NCI-H460 (cell line): Measurements from ENCODE around the gene HIRA. TPM values are rescaled to one million over a fixed set of nuclear protein-coding genes. Genes with fewer than 3 reads are reported as not detected.
"Not testable (repeated sequence)": the region's sequence is repeated elsewhere in the genome, so short reads cannot be mapped to it uniquely, and the experiment has no call there.

Source experiments
- DNase-seq: peaks from one replicate; pipeline ENCODE4 v3.0.0-alpha.2; 2016; ENCODE audit warnings: low read depth; ENCODE audit errors: extremely low read depth
- total RNA-seq: library from RNA; depleted of rRNA; stranded (reverse); fragments of >200 nt; shearing (Covaris generic); gene quantifications from 2 replicates; pipeline ENCODE4 v1.2.3, GENCODE V29; 2014

Gene HIRA
- total RNA-seq, 1 experiment from 2014 or later = 10.7 TPM

GRCh38 chr22:19336133-19337075 lies 95.1 kb downstream of the HIRA start:
- DNase-seq = no peak

- DNase-seq = no peak
Measured at GRCh38 chr22:19331975-19332374, 99.6 kb downstream of the HIRA start.

- no peak for DNase-seq
Measured at GRCh38 chr22:19331474-19331873, 100.1 kb downstream of the HIRA start.

GRCh38 chr22:19330865-19331418 lies 100.6 kb downstream of the HIRA start:
- no peak for DNase-seq

DNA sequence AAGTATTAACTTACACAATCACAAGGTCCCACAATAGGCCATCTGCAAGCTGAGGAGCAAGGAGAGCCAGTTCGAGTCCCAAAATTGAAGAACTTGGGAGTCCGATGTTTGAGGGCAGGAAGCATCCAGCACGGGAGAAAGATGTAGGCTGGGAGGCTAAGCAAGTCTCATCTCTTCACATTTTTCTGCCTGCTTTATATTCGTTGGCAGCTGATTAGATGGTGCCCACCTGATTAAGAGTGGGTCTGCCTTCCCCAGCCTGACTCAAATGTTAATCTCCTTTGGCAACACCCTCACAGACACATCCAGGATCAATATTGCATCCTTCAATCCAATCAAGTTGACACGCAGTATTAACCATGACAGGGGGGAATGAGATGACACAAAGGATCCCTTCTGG lies 101.3 kb downstream of the HIRA start:
- not testable (repeated sequence) for DNase-seq

DNA sequence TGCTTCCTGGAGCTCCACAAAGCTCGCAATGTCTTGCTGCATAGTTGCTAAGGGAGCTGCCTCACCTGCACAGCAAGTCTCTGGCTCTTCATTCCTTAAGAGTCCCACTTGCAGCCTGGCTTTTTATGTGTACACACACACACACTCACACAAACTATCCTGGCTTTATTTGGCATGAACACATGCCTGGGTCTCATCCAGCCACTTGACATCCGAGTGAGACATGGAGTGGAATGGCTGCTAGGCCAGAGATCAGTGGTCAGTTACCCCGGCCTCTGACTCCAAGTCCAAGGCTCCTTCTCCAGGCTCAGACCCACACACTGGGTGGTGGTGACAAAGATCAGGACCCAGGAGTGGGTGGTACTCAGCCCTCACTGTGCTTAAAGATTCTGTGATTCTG lies 102.1 kb downstream of the HIRA start:
- no peak for DNase-seq

DNA sequence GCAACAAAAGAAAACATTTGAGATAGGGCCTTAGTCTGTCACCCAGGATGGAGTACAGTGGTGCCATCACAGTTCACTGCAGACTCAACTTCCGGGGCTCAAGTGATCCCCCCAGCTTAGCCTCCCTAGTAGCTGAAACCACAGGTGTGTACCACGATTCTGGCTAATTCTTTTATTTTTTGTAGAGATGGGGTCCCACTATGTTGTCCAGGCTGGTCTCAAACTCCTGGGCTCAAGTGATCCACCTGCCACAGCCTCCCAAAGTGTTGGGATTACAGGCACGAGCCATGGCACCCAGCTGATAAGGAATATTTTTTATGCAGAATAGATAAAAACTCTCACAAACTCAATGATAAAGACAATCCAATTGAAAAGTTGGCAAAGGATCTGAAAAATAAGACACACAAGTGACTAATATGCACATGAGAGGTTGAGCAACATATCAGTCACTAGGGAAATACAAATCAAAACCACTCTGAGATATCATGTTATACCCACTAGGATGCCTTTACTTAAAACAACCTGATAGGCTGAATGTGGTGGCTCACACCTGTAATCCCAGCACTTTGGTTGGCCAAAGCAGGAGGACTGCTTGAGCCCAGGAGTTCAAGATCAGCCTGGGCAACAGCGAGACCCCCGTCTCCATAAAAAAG lies 106.1 kb downstream of the HIRA start:
- DNase-seq = no peak

DNA sequence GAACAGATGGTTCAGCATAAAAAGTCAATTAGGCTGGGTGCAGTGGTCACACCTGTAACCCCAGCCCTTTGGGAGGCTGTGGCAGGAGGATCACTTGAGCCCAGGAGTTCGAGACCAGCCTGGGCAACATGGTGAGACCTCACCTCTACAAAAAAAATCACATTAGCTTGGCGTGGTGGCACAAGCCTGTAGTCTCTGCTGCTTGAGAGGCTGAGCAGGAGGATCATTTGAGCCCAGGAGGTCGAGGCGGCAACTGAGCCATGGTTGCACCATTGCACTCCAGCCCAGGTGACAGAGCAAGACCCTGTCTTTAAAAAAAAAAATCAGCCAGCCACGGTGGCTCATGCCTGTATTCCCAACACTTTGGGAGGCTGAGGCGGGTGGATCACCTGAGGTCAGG lies 108.1 kb downstream of the HIRA start:
- DNase-seq = not testable (repeated sequence)

- DNase-seq = no peak
Measured at GRCh38 chr22:19321757-19322156, 109.8 kb downstream of the HIRA start.

DNA sequence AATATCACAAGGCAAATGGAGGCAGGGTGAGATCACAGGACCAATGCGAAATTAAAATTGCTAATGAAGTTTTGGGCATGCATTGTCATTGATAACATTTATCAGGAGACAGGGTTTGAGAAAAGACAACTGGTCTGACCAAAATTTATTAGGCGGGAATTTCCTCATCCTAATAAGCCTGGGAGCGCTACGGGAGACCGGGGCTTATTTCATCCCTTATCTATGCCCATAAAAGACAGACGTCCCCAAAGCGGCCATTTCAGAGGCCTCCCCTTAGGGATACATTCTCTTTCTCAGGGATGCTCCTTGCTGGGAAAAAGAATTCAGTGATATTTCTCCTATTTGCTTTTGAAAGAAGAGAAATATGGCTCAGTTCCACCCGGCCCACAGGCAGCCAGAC lies 111.4 kb downstream of the HIRA start:
- not testable (repeated sequence) for DNase-seq

DNA sequence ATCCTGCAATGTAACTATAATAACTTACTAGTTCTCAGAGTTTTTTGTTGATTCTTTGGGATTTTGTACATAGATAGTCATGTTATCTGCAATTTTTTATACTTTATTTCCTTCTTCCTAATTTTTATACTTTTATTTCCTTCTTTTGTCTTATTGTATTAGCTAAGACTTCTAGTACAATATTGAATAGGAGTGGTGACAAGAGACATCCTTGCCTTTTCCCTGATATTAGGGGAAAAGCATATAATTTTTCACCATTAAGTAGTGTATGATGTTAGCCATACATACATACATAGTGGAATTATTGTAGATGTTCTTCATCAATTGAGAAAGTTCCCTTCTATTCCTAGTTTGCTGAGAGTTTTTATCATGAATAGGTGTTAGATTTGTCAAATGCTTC lies 112.3 kb downstream of the HIRA start:
- no peak for DNase-seq

GRCh38 chr22:19317865-19318264 lies 113.7 kb downstream of the HIRA start:
- DNase-seq = no peak

- no peak for DNase-seq
Measured at GRCh38 chr22:19307872-19308271, 123.7 kb downstream of the HIRA start.

DNA sequence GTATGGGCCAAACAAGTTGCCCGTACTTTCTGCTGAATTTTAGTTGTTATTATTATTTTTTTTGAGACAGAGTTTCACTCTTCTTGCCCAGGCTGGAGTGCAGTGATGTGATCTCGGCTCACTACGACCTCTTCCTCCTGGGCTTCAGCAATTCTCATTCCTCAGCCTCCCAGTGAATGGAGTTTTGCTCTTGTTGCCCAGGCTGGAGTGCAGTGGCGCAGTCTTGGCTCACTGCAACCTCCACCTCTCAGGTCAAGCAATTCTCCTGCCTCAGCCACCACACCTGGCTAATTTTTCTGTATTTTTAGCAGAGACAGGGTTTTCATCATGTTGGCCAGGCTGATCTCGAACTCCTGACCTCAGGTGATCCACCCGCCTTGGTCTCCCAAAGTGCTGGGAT lies 125.0 kb downstream of the HIRA start:
- not testable (repeated sequence) for DNase-seq

GRCh38 chr22:19304547-19304946 lies 127.0 kb downstream of the HIRA start:
- no peak for DNase-seq

DNA sequence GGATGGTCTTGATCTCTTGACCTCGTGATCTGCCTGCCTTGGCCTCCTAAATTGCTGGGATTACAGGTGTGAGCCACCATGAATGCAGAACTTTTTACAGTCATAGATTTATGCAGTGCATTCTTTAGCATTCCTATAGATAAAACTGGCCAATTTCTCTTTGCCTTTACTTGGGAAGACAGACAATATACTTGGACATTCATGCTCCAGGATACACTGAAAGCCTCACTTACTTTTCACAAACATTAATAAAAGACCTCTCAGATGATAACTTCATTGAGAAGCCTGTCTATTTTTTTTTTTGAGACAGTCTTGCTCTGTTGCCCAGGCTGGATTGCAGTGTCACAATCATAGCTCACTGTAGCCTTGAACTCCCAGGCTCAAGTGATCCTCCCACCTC lies 127.7 kb downstream of the HIRA start:
- no peak for DNase-seq

DNA sequence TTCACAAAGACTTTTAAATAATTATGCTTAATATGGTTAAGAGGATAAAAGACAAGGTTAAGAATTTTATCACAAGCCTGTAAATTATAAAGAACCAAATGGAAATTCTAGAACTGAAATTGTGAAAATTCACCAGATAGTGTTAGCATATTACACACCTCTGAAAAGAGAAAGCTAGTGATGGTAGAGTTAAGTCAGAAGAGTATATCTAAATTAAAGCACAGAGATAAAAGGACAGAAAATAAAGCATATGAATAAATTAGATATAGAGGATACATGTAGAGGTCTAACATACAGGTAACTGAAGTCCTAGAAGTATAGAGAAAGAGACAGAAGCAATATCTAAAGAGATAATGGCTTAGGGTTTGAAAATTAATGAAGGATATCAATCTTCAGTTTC lies 135.8 kb downstream of the HIRA start:
- no peak for DNase-seq

DNA sequence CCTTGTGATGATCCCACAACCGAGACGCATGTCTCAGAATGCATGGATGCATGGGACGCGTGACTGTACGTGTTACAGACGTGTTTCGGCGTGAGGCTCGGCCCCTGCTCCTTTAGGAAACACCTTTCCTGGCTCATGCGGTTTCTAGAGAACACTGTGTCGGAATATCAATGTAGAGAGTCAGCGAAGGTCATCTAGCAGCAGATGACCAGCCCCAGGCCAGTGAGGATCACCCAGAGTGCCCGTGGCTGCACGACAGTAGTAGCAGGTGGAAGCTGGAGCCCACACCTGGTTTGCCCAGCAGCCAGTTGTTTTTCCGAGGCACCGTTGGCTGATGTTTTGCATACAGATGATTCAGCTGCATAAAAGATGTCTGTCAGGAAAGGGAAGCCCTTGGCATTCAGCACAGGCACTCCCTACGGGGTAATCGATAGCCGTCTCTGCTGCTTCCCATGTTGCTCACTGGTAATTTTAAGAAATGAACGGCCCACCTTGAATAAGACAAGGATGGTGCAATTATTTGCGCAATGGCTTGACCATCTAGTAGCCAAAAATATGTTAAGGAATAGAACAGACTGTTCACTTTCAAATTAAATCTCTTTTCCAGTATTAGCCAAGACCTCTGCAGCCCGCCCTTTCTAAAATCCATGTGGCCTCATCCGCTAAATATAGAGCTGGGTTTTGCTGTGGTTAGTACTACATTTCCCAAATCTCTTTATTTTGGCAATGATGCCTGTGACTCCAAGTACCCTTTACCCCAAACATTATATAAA lies 138.9 kb downstream of the HIRA start:
- DNase-seq = no peak

GRCh38 chr22:19291580-19292457 lies 139.7 kb downstream of the HIRA start, which contains the start of gene CLTCL1:
Gene CLTCL1 (minus strand): TSS chr22:19291719. CDS start chr22:19291641, 78 bp downstream.
- peak; percentile 40 for DNase-seq

DNA sequence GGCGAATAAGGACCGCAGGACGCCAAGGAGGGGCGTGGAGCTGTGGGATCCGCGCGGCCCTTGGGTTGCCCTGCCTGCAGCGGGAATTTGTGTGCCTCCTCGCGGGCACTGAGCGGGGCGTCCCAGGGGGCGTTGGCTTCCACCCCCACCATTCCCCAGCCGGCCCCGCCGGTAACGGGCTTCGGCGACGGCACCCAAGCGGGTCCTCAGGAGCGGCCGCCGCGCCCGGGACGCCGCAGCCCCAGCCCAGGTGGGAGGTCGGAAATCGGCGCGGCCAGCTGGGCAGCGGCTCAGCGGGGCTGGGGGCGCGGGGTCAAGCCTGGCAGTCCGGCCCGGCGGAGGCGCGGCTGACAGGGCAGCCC lies 140.3 kb downstream of the HIRA start:
- DNase-seq = peak; percentile 1
